Neuron (in vitro differentiated cells): Measurements from ENCODE around the gene NACAD.
"Not testable (repeated sequence)": the region's sequence is repeated elsewhere in the genome, so short reads cannot be mapped to it uniquely, and the experiment has no call there.

Experiments
- H2AFZ ChIP-seq: one replicate; pipeline ENCODE4 v1.6.1; 2013; ENCODE audit warnings: low read depth, mild to moderate bottlenecking, inconsistent platforms, low read length, moderate library complexity
- H3K27me3 ChIP-seq: one replicate; pipeline ENCODE4 v1.6.1; 2013; ENCODE audit warnings: low read length; ENCODE audit not compliant: insufficient read depth
- H3K36me3 ChIP-seq: one replicate; pipeline ENCODE4 v1.6.1; 2013; ENCODE audit warnings: low read length; ENCODE audit not compliant: insufficient read depth
- H3K4me1 ChIP-seq: one replicate; pipeline ENCODE4 v1.6.1; 2013; ENCODE audit warnings: low read length; ENCODE audit not compliant: insufficient read depth
- H3K4me3 ChIP-seq: 2 replicates; pipeline ENCODE4 v1.5.1; 2013; ENCODE audit warnings: mild to moderate bottlenecking, low read length, moderate library complexity
- H3K9me3 ChIP-seq: one replicate; pipeline ENCODE4 v1.6.1; 2013; ENCODE audit warnings: low read length

NACAD gene

DNA sequence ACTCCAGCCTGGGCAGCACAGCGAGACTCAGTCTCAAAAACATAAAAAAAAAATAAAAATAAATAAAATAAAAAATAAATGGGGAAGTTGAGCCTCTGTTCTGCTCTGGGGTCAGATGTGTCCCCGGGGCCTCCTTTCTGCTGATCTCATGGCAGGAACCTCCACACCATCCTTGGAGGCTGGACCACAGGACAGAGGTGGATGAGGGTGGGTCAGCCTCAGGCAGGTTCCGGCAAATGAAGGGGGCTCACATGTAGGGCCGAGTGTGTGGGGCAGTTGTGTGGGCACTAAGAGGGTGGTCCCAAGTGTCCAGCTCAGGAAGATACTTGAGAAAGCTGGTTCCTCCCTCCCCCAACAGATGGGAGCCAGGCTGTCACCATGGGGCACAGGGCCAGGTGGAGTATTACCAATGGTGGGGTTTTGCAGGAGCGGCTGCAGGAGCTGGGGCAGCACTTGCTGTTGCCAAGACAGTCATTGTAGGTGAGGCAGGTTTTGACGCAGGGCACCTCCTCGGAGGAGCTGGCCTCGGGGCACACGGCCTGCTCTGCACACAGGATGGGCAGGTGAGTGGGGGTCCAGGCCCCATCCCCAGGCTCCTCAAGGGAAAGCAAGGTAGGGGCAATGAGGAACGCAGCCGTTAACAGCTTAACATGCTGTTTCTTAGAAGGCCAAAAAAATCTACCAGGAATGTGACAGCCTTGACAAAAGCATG lies 36.6 kb upstream of the NACAD start:
- no peaks in the 10 kb centered on the region for H3K9me3 ChIP-seq
- no peak overlapping the region for H2AFZ ChIP-seq
- H3K27me3 ChIP-seq = no peaks in the 10 kb centered on the region
- no peak overlapping the region for H3K4me3 ChIP-seq
- peaks cover 19% of the 10 kb centered on the region for H3K4me1 ChIP-seq
- H3K36me3 ChIP-seq = no peaks in the 10 kb centered on the region

DNA sequence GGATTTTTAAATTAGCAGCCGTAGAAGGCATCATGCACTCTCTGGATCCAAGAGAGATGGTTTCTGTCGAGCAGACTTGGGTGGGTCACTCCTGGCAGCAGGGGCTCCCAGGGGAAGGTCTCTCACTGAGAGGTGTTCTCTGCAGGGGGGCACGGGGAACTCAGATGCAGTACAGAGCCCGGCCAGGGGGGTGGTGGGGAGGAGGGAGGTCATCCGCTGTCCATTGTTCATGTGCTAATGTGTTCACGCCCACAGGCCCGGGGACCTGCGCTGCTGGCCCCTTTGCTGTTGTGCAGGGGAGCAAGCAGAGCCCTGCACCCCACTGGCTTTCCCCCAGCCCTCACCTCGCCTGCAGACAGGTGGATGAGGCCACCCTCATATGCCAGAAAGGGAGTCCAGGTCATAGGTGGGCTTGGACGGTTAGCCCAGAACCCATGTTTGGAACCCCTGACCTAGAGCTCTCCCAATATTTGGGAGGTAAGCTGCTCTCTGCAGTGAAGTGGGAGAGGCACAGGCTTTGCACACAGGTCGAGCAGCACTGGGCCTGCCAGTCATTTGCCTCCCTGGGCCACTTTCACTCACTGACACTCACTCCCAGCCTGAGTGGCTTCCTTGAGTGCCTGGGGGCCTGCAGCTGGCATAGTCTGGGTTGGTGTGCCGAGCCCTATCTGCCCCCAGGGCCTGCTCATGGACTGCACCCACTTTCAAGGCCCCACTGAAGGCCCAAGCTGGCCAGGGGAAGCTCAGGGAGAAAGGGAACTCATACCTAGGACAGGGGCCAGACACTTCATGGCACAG lies 35.3 kb upstream of the NACAD start:
- Histone ChIP-seq H3K36me3 (no peaks in the 10 kb centered on the region), H3K9me3 (no peaks in the 10 kb centered on the region), H3K4me3 (no peak overlapping the region), H2AFZ (no peak overlapping the region), H3K4me1 (peaks cover 19% of the 10 kb centered on the region), H3K27me3 (no peaks in the 10 kb centered on the region)

DNA sequence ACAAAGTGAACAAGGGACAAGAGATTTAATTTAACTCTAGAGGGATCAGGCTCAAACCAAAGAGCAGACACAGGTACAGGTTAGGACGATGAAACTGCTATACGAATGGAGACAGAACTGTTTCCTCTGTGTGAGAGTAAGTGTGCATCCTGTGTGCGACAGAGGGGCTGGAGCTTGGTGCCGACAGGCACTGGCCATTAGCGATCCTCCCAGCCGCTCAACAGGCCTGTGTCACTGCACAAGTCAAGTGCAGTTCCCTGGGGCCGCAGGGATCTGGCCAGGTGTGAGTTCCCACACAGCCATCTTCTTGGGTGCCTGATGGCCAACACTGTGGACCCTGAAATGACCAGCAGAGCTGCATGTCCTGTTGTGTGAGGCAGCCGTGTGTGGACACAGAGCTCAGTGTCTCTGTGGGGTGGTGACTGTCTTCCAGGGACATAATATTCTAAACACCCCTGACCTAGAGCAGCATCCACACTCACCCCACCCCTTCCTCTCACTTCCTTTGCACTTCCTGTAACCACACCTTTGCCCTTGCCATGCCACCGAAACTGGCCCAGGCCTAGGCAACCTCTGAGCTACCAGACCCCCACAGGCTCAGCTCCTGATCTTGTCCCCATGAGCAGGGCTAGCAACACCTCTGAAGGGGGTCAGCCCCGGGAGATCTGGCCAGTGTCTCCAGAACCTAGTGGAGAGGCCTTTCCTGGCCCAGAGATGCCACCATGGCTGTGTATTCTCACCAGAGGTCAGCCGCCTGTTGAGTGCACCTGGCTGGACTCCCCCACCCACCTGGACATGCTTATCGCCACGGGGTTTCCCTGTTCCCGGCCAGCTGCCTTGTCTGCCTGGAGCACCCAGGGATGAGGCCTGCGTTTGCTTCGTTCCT lies 34.4 kb upstream of the NACAD start:
- Histone ChIP-seq H3K4me1 (peaks cover 19% of the 10 kb centered on the region), H3K4me3 (no peak overlapping the region), H3K36me3 (no peaks in the 10 kb centered on the region), H3K9me3 (no peaks in the 10 kb centered on the region), H2AFZ (no peak overlapping the region), H3K27me3 (no peaks in the 10 kb centered on the region)

DNA sequence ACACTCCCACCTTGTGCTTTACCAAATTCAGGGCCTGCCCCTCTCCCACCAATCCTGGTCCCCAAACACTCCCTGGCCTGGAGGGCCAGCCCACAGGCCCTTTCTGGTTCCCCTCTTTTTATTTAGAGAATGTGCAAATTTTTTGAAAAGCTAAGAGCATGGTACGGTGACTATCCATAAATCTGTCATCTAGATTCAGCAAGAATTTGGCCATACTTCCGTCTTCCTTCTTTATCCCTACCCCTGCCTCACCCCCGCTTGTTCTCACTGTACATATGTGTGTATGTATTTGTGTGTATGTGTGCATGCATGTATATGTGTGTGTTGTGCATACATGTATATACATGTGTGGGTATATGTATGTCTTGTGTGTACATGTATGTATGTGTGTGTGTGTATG lies 30.8 kb upstream of the NACAD start:
- Histone ChIP-seq H3K9me3 (no peaks in the 10 kb centered on the region), H3K4me3 (no peak overlapping the region), H3K4me1 (peaks cover 7% of the 10 kb centered on the region), H2AFZ (no peak overlapping the region), H3K27me3 (no peaks in the 10 kb centered on the region), H3K36me3 (no peaks in the 10 kb centered on the region)

DNA sequence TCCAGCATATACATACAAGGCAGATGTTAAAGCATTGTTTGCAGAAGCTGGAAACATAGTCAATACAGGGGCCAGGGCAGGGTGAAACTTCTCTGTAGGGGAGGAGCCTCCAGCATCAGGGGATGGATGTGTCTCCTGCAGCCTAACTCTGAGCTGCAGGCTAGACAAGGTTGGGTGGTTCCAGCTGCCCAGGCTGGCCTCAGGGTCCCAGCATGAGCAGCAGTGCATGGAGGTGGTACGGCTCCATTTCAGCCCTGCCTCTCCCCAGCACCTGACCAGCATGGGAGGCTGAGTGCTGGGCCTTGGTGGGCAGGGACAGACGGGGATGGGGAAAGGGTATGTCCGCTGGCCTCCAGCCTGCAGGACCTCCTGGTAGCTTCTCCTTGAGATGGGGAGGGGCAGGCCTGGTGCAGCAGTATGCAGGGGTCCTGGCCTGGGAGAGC lies 30.1 kb upstream of the NACAD start:
- H3K4me3 ChIP-seq = no peak overlapping the region
- H3K9me3 ChIP-seq = no peaks in the 10 kb centered on the region
- no peak overlapping the region for H2AFZ ChIP-seq

DNA sequence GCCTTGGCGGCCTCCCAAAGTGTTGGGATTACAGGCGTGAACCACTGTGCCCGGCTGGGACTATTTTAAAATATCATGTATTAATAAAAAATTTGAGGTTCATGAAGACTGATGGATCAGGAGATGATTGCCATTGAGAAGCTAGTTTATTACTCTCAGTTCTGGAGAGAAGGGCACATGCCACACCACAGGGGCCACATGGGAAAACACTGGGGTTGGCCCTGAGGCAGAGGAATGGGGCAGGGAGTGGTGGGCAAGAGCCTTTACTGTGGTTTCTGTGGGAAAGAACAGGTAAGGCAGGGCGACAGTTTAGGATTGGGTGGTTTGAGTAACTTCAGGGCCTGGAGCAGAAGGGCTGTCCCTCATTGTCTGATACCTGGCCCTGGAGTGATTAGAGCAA lies 29.5 kb upstream of the NACAD start:
- Histone ChIP-seq H2AFZ (no peak overlapping the region), H3K4me1 (no peaks in the 10 kb centered on the region), H3K9me3 (no peaks in the 10 kb centered on the region), H3K36me3 (no peaks in the 10 kb centered on the region), H3K4me3 (no peak overlapping the region), H3K27me3 (no peaks in the 10 kb centered on the region)

More for the DNA sequence above, 30.1 kb upstream of the NACAD start:
- Histone ChIP-seq H3K27me3 (no peaks in the 10 kb centered on the region), H3K36me3 (no peaks in the 10 kb centered on the region), H3K4me1 (peaks cover 2% of the 10 kb centered on the region)

DNA sequence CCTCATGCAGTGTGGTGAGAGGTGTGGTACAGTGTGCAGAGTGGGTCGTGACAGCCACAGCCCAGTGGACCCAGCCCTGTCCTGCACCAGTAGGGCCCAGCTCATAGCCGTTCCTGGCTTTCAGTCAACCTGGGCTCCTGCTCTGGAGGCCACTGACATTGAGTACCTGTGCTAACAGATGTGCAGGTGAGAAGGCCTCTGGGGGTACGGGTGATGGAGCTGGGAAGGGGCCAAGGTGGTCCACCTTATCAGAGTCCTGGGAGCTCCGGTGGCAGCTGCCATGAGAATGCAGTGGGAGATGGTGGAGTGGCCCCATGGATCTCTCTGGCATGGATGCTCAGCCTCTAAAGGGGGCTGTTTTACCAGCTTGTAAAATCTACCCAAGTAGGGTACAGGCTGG lies 28.8 kb upstream of the NACAD start:
- Histone ChIP-seq H3K27me3 (no peaks in the 10 kb centered on the region), H3K4me3 (no peak overlapping the region), H2AFZ (no peak overlapping the region), H3K4me1 (peaks cover 1% of the 10 kb centered on the region), H3K36me3 (no peaks in the 10 kb centered on the region), H3K9me3 (no peaks in the 10 kb centered on the region)

DNA sequence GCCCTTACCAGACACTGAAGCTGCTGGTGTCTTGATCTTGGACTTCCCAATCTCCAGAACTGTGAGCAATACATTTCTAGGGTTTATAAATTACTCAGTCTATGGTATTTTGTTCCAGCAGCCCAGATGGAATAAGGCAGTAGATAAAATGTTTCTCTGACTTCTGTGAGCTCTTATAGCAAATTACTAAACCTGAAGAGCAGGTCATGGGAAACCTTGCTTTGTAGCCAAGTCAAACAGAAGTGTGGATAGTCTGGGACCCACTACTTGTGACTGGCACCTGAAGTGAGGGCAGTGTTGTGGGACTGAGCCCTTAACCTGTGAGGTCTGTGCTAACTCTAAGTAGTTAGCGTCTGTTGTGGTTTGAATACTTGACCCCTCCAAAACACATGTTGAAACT lies 27.3 kb upstream of the NACAD start:
- Histone ChIP-seq H3K27me3 (no peaks in the 10 kb centered on the region), H2AFZ (no peak overlapping the region), H3K36me3 (no peaks in the 10 kb centered on the region), H3K4me1 (peaks cover 4% of the 10 kb centered on the region), H3K4me3 (no peak overlapping the region), H3K9me3 (no peaks in the 10 kb centered on the region)

DNA sequence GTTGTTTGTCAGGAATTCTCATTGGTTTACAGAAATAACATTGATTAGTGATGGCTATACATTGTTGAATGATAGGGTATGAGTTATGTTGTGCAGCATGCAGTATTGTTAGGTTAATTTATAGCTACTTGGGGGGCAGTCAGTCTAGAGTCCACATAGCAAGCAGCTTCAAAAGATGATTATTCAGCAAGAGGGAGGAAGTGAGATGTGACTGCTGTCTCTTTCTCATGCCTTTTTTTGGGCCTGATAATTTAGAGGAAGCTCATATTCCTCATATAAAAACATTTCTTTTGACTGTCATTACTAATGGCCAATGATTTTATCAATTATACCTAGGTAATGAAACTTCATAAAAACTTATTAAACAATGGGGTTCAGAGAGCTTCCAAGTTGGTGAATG lies 26.2 kb upstream of the NACAD start:
- Histone ChIP-seq H3K36me3 (no peaks in the 10 kb centered on the region), H3K27me3 (no peaks in the 10 kb centered on the region), H3K4me3 (no peak overlapping the region), H2AFZ (no peak overlapping the region), H3K9me3 (no peaks in the 10 kb centered on the region), H3K4me1 (peaks cover 7% of the 10 kb centered on the region)

DNA sequence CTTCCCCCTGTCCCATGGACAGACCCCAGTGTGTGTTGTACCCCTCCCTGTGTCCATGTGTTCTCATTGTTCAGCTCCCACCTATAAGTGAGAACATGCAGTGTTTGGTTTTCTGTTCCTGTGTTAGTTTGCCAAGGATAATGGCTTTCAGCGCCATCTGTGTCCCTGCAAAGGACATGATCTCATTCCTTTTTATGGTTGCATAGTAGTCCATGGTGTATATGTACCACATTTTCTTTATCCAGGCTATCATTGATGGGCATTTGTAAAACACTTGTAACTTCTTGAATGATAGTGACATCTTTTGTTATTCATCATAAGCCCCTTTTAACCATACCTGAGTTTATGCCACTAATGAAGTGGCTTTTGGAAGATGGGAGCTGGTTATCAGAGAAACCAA lies 25.5 kb upstream of the NACAD start:
- not testable (repeated sequence) for H3K9me3 ChIP-seq, H3K4me1 ChIP-seq, H2AFZ ChIP-seq, H3K36me3 ChIP-seq, H3K4me3 ChIP-seq, H3K27me3 ChIP-seq

DNA sequence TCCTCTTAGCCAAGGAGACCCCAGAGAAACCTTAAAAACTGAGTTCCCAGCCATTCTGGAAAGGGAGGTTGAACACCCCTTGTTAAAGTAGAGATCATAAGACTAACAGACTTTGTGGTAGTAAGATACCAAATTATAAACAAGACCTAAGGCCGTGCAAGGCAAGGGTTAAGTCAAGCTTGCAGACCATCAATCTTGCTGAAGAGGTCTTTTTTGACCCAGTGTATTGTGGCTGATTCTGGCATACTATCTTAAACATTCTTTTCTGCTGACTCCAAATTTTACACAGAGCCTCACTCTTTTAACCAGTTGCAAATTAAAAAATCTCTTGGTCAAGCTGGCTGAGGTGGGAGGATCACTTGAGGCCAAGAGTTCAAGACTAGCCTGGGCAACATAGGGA lies 23.9 kb upstream of the NACAD start:
- H3K36me3 ChIP-seq = peaks cover 18% of the 10 kb centered on the region

DNA sequence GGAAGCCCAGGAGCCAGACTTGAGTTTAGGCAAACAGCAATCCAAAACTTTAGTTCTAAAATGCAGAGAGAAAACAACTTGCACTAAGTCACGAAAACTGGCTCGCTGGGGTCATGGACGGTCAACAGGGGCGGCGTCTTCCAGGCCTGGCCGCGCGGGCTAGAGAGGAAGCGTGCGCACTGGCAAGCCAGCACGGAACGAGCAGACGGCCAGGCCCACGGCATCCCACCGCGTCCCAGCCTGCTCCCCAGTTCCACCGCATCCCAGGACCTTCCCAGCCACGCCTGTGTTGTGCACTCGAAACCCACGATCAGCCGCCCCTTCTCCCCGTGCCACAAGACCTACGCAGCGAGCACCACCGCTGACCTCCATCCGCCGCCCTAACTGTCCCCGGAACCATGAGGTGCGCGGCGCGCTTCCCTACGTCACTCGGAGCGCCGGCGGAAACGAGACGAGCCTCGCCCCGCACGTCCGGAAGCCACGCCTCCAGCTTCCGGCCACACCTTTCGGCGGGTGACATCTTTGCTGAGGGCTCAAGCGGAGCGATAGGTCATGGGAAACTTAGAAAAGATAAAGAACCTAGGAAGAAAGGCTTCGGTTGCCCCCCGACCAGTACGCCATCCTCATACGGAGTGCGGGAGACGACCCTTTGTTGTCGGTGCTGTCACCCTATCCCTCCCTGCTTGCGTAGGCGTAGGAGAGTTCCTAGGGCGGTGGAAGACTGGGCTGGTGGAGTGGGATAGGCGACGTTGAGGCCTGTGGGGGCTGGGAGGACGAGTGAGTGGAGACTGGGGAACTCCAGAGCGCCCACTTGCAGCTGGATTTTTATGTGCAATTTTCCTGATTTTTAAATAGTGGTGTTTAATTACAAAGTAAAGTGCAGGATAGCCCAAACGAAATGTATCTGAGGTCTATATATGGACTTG lies 22.8 kb upstream of the NACAD start, which contains the start of gene TBRG4:
Gene TBRG4 (minus strand): TSS at position 400 of the 926 bp plus-strand sequence. CDS start 2,460 bp downstream, outside the sequence.
- H3K36me3 ChIP-seq = peaks cover 28% of the 10 kb centered on the region
- H3K9me3 ChIP-seq = no peaks in the 10 kb centered on the region
- no peaks in the 10 kb centered on the region for H3K27me3 ChIP-seq
- peaks cover 16% of the 10 kb centered on the region for H3K4me1 ChIP-seq
- peak within 1 kb of the TSS; percentile 88 for H3K4me3 ChIP-seq
- peak within 1 kb of the TSS; percentile 1 for H2AFZ ChIP-seq

More for the DNA sequence above, 23.9 kb upstream of the NACAD start:
- Histone ChIP-seq H3K9me3 (no peaks in the 10 kb centered on the region), H2AFZ (no peak overlapping the region), H3K4me1 (peaks cover 16% of the 10 kb centered on the region), H3K4me3 (peak overlapping the region; percentile 88), H3K27me3 (no peaks in the 10 kb centered on the region)
